ENCODE measurements around the gene GGA2. TPM values are rescaled to one million over a fixed set of nuclear protein-coding genes. Genes with fewer than 3 reads are reported as not detected.

GGA2 gene
- total RNA-seq, 1 experiment from 2014 or later, result 85.1 TPM

DNA sequence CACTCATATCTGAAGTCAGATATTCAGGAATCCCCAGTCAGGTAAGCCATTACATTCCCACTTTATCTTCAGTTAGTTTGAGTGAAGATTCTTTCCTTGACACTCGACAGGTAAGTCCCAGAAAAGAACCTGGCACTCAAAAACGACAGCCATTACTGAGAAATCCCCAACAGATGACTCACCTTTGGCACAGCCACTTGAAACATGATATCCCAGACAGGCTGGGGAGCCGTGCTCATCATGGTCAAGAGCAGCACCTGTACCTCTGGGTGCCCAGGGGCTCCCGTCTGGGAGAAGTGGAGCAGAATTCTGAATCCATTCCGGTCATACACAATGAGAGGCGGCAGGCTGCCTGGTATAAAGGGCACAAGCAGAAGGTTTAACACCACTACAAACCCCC, 40.5 kb downstream of the GGA2 start:
- intact Hi-C loops (cut with micrococcal nuclease; ENCODE audit: unreplicated experiment), result no loop called here
- H3F3A ChIP-seq (ENCODE audit: insufficient read depth, low read depth), result peaks cover 32% of the 10 kb centered on the region
- no peaks in the 10 kb centered on the region for H3K9me2 ChIP-seq (ENCODE audit: insufficient read depth)
- DNase-seq, result peak; percentile 76 to 81
- H3K27me3 ChIP-seq (ENCODE audit: insufficient read depth, low read depth), result no peaks in the 10 kb centered on the region
- H3K27ac ChIP-seq, result peak overlapping the region; percentile 27; the same call in 1 of the 2 replicates
- no peaks in the 10 kb centered on the region for H3K9me3 ChIP-seq (ENCODE audit: insufficient read depth, low read depth)
- H4K20me1 ChIP-seq (ENCODE audit: insufficient read depth), result no peaks in the 10 kb centered on the region
- H2AFZ ChIP-seq, result no peak overlapping the region
- peak overlapping the region; percentile 43; the same call in 1 of the 2 replicates for H3K4me2 ChIP-seq
- CTCF ChIA-PET, result no interaction called here
- 0 out of 2 replicates have a peak, but pooled peaks cover 21% of the 10 kb centered on the region for H3K36me3 ChIP-seq (ENCODE audit: low read depth)
- no peaks in the 10 kb centered on the region for H3K79me2 ChIP-seq (ENCODE audit: low read depth)
- POLR2A ChIA-PET (ENCODE audit: unreplicated experiment), result no interaction called here
- no TSS peak for BruUV-seq (replicated peaks)
- TF ChIP-seq, protein P1, sequence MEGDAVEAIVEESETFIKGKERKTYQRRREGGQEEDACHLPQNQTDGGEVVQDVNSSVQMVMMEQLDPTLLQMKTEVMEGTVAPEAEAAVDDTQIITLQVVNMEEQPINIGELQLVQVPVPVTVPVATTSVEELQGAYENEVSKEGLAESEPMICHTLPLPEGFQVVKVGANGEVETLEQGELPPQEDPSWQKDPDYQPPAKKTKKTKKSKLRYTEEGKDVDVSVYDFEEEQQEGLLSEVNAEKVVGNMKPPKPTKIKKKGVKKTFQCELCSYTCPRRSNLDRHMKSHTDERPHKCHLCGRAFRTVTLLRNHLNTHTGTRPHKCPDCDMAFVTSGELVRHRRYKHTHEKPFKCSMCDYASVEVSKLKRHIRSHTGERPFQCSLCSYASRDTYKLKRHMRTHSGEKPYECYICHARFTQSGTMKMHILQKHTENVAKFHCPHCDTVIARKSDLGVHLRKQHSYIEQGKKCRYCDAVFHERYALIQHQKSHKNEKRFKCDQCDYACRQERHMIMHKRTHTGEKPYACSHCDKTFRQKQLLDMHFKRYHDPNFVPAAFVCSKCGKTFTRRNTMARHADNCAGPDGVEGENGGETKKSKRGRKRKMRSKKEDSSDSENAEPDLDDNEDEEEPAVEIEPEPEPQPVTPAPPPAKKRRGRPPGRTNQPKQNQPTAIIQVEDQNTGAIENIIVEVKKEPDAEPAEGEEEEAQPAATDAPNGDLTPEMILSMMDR (conservative IDR thresholded peaks at IDR 0.05), result no peak
- no peak for TF ChIP-seq EZH2 (IDR thresholded peaks at IDR 0.05; ENCODE audit: low read depth)
- peaks cover 15% of the 10 kb centered on the region for H3K4me1 ChIP-seq (replicated peaks; ENCODE audit: insufficient read depth)
- H3K4me3 ChIP-seq, result no peak overlapping the region

DNA sequence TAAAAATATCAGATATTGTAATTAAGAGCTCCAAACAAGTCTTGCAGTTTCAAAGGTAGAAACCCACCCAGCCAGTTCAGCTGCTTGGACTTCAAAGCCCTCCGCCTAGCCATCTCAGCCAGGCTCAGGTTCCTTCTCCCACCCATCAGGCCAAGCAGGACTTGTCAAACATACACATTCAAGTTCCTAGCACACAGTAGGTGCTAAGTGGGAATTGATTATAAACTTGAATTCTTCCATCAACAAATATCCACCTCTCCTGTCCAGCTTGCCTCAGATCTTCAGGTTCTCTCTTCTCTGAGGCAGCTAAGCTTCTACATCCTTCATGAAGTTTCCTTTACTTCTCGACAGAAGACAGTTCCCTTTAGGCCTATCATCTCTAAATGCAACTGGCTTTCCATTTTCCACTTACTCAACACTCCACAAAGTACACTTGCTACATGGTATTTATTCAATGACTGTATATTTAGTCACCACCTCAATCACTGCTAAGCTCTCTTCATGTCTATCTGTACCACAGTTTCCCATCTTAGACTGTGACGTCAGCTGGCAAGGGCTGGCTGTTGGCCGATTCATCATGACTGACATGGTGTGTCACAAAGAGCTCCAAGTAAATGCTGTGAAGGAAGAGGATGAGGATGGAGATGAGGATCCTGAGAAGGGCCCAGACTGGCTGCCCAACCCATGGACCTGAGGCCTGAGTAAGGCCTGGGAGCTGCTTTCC, 44.0 kb downstream of the GGA2 start:
- ChIA-PET CTCF (no interaction called here), POLR2A (ENCODE audit: unreplicated experiment) (interaction anchor here (0.6 kb wide), 1 partner anchor 248 kb away, joined by 3 read pairs; no protein-coding TSS in a partner anchor)
- H4K20me1 ChIP-seq (ENCODE audit: insufficient read depth), result no peaks in the 10 kb centered on the region
- H2AFZ ChIP-seq, result no peak overlapping the region
- no TSS peak for BruUV-seq (replicated peaks)
- H3K4me3 ChIP-seq, result no peak overlapping the region
- no peaks in the 10 kb centered on the region for H3K27me3 ChIP-seq (ENCODE audit: insufficient read depth, low read depth)
- H3K4me2 ChIP-seq, result no peak overlapping the region
- no peaks in the 10 kb centered on the region for H3K9me3 ChIP-seq (ENCODE audit: insufficient read depth, low read depth)
- H3K79me2 ChIP-seq (ENCODE audit: low read depth), result no peaks in the 10 kb centered on the region
- no peaks in the 10 kb centered on the region for H3K9me2 ChIP-seq (ENCODE audit: insufficient read depth)
- H3K4me1 ChIP-seq (replicated peaks; ENCODE audit: insufficient read depth), result peaks cover 15% of the 10 kb centered on the region
- H3K27ac ChIP-seq, result no peak overlapping the region
- H3F3A ChIP-seq (ENCODE audit: insufficient read depth, low read depth), result peaks cover 30% of the 10 kb centered on the region
- no peak for TF ChIP-seq EZH2 (IDR thresholded peaks at IDR 0.05; ENCODE audit: low read depth)
- TF ChIP-seq, protein P1 (conservative IDR thresholded peaks at IDR 0.05), result no peak
- 0 out of 2 replicates have a peak, but pooled peaks cover 21% of the 10 kb centered on the region for H3K36me3 ChIP-seq (ENCODE audit: low read depth)
- intact Hi-C loops (cut with micrococcal nuclease; ENCODE audit: unreplicated experiment), result no loop called here
- DNase-seq, result no peak

DNA sequence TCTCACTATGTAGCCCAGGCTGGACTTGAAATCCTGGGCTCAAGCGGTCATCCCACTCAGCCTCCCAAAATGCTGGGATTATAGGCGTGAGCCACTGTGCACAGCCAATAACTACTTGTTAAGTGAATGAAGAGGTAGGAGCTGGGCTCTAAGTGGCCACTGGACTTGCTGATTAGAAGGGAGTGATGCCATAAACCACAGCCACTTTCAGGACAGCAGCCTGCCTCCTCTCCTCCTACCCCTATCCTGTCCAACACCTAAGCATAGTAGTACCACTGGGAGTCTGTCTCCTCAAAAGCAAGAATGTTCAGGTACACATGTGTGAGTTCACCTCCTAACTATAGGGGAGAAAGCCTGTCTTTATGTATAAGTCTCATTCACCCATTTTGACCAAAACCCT, 45.1 kb downstream of the GGA2 start:
- no peaks in the 10 kb centered on the region for H3K9me3 ChIP-seq (ENCODE audit: insufficient read depth, low read depth)
- TF ChIP-seq, protein P1 (conservative IDR thresholded peaks at IDR 0.05), result no peak
- TF ChIP-seq EZH2 (IDR thresholded peaks at IDR 0.05; ENCODE audit: low read depth), result no peak
- H3K4me1 ChIP-seq (replicated peaks; ENCODE audit: insufficient read depth), result peaks cover 12% of the 10 kb centered on the region
- POLR2A ChIA-PET (ENCODE audit: unreplicated experiment), result no interaction called here
- no peaks in the 10 kb centered on the region for H3K9me2 ChIP-seq (ENCODE audit: insufficient read depth)
- H3K4me2 ChIP-seq, result no peak overlapping the region
- no TSS peak for BruUV-seq (replicated peaks)
- no peak overlapping the region for H3K27ac ChIP-seq
- 0 out of 2 replicates have a peak, but pooled peaks cover 21% of the 10 kb centered on the region for H3K36me3 ChIP-seq (ENCODE audit: low read depth)
- CTCF ChIA-PET, result no interaction called here
- no peaks in the 10 kb centered on the region for H4K20me1 ChIP-seq (ENCODE audit: insufficient read depth)
- intact Hi-C loops (cut with micrococcal nuclease; ENCODE audit: unreplicated experiment), result no loop called here
- no peak overlapping the region for H3K4me3 ChIP-seq
- no peaks in the 10 kb centered on the region for H3K79me2 ChIP-seq (ENCODE audit: low read depth)
- H2AFZ ChIP-seq, result no peak overlapping the region
- no peaks in the 10 kb centered on the region for H3K27me3 ChIP-seq (ENCODE audit: insufficient read depth, low read depth)
- DNase-seq, result no peak
- H3F3A ChIP-seq (ENCODE audit: insufficient read depth, low read depth), result peaks cover 19% of the 10 kb centered on the region; the same call in 1 of the 2 replicates
